Prostate gland (tissue), 2 donors: ENCODE measurements around the gene ZP2. TPM values are rescaled to one million over a fixed set of nuclear protein-coding genes. Genes with fewer than 3 reads are reported as not detected.

ENCODE experiments used
- total RNA-seq, 2 donors: library from RNA; depleted of rRNA; stranded (reverse); fragments of >200 nt; gene quantifications; one replicate each; pipeline ENCODE4 v1.1.0, GENCODE V29; 2016

The ZP2 gene
- total RNA-seq, 2 donors from 2014 or later: not detected

Other genes starting within 250 kb of the ZP2 start
- 1 to 10 TPM in 1 of 2 donors, under 1 TPM in 1; 0.09 to 8.0 TPM for gene DNAH3, start 60.7 kb downstream of the ZP2 start, total RNA-seq
- gene LDAF1, start 52.9 kb downstream of the ZP2 start, total RNA-seq: 100 to 1,000 TPM in 1 of 2 donors, 10 to 100 TPM in 1; 97.5 to 180 TPM
- gene ANKS4B, start 22.1 kb upstream of the ZP2 start, total RNA-seq: not detected
- 10 to 100 TPM; 44.3 to 59.5 TPM for gene CRYM, start 66.7 kb upstream of the ZP2 start, total RNA-seq